DLD1 (cell line): ENCODE measurements around the gene SLC7A11.
"Not testable (repeated sequence)": the region's sequence is repeated elsewhere in the genome, so short reads cannot be mapped to it uniquely, and the experiment has no call there.

Experiments
- in situ Hi-C: cut with HindIII; loops from 2 replicates; pipeline ENCODE4 v1.10.0; 2017; ENCODE audit warnings: low sequenced_read_pairs

SLC7A11 gene

DNA sequence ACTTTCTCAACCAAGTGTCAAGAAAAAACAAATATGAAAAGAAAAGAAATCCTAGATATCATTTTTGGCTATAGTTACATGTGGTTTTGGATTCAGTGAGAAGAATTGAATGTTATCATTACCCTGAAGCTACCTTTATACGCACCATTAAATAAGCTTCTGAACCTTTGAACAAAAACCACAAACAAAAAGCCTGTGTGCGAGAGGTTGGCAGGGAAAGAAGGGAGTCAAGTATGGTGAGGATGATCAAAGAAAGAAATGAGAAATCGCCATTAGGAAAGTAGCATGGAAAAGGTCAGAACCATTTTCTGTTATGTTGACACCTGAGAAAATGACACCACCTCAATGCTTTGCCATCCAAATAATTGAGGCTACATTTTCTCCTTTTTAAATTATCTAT lies 1.2 kb upstream of the SLC7A11 start:
- in situ Hi-C loops, result no loop called here

DNA sequence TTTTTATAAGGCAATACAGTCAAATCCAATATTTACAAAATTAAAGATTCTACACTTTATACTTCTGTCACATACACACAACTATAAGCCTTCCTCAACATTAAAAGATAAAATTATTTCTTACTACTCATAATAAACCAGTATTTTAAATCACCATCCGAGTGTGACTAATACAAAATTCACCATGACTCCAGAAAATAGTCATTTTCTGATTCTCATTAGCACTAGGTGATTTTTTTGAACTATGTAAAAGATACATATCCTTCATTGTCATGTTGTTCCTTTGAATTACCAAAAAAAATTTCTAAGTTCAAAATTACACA lies 646 bp upstream of the SLC7A11 start:
- in situ Hi-C loops, result no loop called here

- in situ Hi-C loops, result no loop called here
Measured at GRCh38 chr4:138241281-138242075, 671 bp downstream of the SLC7A11 start.

DNA sequence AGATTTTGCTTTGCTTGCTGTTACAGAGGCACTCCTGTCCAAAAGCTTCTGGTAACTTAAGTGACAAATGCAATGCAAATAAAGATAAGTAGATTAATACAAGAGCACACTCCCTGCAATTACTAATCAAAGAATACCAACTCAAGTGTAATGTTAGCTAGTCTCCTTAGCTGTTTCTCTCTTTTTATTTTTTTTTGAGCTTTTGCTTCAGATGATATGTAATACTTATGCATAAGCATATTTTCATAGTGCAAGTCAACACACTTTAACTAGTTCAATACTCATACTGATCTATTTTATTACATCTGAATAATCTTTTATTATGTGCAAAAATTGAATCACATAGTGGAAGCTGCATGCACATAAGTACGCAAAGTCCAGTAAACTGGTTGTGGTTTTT lies 2.7 kb downstream of the SLC7A11 start:
- in situ Hi-C loops, result no loop called here

- in situ Hi-C loops, result no loop called here
Measured at GRCh38 chr4:138238521-138239292, 3.4 kb downstream of the SLC7A11 start.

DNA sequence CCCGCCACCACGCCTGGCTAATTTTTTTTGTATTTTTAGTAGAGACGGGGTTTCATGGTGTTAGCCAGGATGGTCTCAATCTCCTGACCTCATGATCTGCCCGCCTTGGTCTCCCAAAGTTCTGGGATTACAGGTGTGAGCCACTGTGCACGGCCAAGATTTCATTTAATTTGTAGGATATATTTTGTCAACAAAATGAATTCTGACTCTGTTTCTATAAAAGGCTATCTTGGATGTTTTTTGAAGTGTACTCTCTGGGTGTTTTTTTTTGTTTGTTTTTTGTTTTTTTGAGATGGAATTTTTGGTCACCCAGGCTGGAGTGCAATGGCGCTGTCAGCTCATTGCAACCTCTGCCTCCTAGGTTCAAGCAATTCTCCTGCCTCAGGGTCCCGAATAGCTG lies 5.0 kb downstream of the SLC7A11 start:
- in situ Hi-C loops, result not testable (repeated sequence)

DNA sequence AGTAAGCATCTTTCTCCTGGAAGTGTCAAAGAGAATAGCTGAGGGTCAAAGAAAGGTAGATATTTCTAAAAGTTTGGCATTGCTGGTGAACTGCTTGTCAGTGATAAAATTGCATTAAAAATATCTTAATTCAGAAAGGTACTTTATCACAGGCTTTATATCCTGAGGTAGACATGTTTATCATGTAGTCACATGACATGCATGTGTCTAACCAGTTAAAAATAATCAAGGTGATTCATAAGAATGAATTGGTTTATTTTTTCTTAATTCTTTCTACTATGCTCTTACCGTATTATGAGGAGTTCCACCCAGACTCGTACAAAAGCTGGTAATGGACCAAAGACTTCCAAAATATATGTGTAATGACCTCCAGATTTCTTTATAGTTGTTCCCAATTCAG lies 6.1 kb downstream of the SLC7A11 start:
- in situ Hi-C loops, result no loop called here

GRCh38 chr4:138235419-138235952 lies 6.7 kb downstream of the SLC7A11 start:
- in situ Hi-C loops, result no loop called here

- in situ Hi-C loops, result no loop called here
Measured at GRCh38 chr4:138234248-138234647, 7.9 kb downstream of the SLC7A11 start.

- in situ Hi-C loops, result no loop called here
Measured at GRCh38 chr4:138233313-138234034, 8.7 kb downstream of the SLC7A11 start.

DNA sequence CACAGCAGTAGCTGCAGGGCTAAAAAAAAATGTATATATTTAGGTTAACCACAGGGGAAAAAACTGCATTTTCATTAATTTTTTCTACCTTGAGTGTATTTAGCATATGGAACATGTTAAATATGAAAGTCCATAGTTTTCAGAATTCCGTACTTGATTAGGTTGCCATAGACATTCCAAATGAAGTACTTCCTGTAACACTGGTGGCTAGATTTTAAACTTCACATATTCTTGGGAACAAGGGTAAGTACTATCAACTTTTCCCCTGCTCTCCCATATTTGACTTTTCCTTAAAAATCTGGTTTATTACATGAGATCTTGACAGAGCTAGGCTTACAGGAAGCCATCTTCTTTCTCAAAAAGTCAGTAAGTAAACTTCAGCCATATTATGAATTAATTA lies 9.8 kb downstream of the SLC7A11 start:
- in situ Hi-C loops, result no loop called here

DNA sequence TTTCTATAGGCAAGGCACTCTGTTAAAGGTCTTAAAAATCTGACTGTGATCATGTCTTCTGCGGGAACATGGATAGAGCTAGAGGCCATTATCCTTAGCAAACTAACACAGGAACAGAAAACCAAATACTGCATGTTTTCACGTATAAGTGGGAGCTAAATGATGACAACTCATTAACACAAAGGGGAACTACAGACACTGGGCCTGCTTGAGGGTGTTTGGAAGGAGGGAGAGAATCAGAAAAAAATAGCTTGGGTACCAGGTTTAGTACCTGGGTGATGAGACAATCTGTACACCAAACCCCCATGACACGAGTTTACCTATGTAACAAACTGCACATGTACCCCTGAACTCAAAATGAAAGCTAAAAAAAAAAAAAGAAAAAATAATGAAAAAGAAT lies 12.1 kb downstream of the SLC7A11 start:
- in situ Hi-C loops, result no loop called here

DNA sequence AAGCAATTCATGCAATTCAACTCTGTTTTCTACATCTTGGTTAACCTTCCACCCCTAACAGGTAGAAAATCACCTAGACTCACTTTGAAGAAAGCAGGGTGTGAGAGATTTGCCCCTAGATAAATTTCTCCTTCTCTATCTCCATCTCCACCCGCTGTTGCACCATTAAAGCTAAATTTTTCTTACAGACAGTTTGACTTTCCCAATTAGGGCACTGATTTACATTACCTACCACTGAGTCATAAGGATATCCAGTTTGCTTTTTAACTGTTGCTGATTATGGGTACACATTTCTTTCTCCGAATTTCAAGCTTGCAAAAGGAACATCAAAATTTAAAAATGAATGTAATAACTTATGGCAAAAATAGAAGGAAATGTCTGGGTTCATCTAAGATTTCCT lies 13.0 kb downstream of the SLC7A11 start:
- in situ Hi-C loops, result no loop called here

GRCh38 chr4:138226351-138226750 lies 15.8 kb downstream of the SLC7A11 start:
- in situ Hi-C loops, result no loop called here

- in situ Hi-C loops, result no loop called here
Measured at GRCh38 chr4:138225477-138225876, 16.7 kb downstream of the SLC7A11 start.

GRCh38 chr4:138224614-138225013 lies 17.5 kb downstream of the SLC7A11 start:
- in situ Hi-C loops, result no loop called here

DNA sequence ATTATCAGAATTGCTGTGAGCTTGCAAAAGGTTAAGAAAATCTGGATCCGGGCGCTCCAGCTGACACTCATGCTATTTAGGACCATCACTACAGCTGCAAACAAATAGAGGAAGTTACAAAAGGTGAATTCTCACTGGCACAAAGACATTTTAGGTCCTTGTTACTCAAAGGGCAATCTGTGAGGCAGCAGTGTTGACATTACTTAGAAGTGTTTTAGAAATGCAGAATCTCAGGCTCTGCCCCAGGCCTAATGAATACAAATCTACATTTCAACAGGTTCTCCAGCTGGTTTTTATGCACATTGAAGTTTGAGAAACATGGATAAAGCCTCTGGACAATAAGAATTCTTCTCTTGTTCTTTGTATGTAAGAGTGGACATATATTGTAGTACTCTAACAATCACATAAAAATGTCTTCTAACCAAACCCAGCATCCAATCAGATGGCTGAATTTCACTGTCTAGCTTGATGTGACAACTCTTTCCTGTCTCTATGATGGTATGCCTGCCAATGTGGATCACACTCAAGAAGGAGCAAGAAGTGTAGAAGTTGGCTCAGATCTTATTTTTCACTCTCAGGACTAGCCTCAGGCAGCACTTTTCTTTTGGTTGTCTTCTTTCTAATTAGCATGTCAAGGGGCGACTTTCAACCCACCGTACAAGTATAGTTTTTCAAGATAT lies 18.8 kb downstream of the SLC7A11 start:
- in situ Hi-C loops, result no loop called here

GRCh38 chr4:138222046-138222445 lies 20.1 kb downstream of the SLC7A11 start:
- in situ Hi-C loops, result no loop called here

GRCh38 chr4:138218976-138219375 lies 23.2 kb downstream of the SLC7A11 start:
- in situ Hi-C loops, result no loop called here

GRCh38 chr4:138217567-138217966 lies 24.6 kb downstream of the SLC7A11 start:
- in situ Hi-C loops, result no loop called here

DNA sequence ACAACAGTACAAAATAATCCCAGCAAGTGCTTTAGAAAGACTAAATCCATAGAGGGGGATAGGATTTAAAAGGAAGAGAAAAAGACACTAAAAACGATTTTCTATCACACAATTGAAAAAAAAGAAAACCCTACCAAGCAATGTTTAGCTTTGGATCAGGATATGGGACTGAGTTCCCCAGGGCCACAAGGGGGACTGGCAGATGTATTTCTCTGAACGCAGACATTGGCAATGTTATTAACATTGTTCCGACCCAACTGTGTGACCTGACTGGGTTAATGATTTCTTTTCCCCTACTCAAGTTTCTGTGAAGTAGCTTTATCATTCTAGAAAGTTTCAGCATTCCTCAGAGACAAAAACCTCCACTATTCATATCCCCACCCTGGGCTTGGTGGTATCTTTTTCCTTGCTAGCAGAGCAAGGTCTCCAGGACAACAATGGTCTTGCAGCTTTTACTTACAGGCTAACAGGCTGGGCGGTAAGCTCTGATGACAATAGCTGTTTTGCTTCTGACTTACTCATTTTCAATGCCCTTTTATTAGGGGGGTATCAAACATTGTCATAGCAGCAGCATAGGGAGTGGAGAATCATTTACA lies 25.8 kb downstream of the SLC7A11 start:
- in situ Hi-C loops, result no loop called here
